Breast epithelium (tissue), 3 donors: Measurements from ENCODE around the gene RANBP3L.

Experiments
- CTCF ChIP-seq, 3 donors: fragments of 450-650 bp; IDR thresholded peaks; one replicate each; pipeline ENCODE4 v1.5.1; 2016 to 2017; ENCODE audit warnings: antibody characterized with exemption in 3 of 3, mild to moderate bottlenecking in 3 of 3, moderate library complexity in 3 of 3
- POLR2A ChIP-seq: fragments of 450-650 bp; IDR thresholded peaks from one replicate; pipeline ENCODE4 v1.6.1; 2016; ENCODE audit warnings: antibody characterized with exemption, mild to moderate bottlenecking, moderate library complexity

- no peak for TF ChIP-seq CTCF (IDR thresholded peaks at IDR 0.05)
- TF ChIP-seq POLR2A: no peak
Measured at GRCh38 chr5:36253575-36253974, 48.1 kb downstream of the RANBP3L start.
